ENCODE data around the gene RNF103.
"Not testable (repeated sequence)": the region's sequence is repeated elsewhere in the genome, so short reads cannot be mapped to it uniquely, and the experiment has no call there.

The RNF103 gene

GRCh38 chr2:86592547-86593230 is 31.0 kb downstream of the RNF103 start:
- DNase-seq (ENCODE audit: extremely low spot score), result no peak
- TF ChIP-seq CTCF (IDR thresholded peaks at IDR 0.05; ENCODE audit: control extremely low read depth, extremely low read depth, low read depth, missing control alignments), result no peak
- POLR2A ChIA-PET, result no interaction called here
- CTCF ChIA-PET, result interaction anchor here (1.2 kb wide), 1 partner anchor 10 kb away, joined by 3 read pairs; no protein-coding TSS in a partner anchor

GRCh38 chr2:86589701-86590100 is 34.0 kb downstream of the RNF103 start:
- POLR2A ChIA-PET; CTCF ChIA-PET; DNase-seq (ENCODE audit: extremely low spot score): not testable (repeated sequence)

- ChIA-PET CTCF (interaction anchor here (1.4 kb wide), 2 partner anchors 9 to 10 kb away, joined by 3 read pairs; no protein-coding TSS in a partner anchor), POLR2A (no interaction called here)
- DNase-seq (ENCODE audit: extremely low spot score), result peak; percentile 24
- TF ChIP-seq CTCF (IDR thresholded peaks at IDR 0.05; ENCODE audit: control extremely low read depth, extremely low read depth, low read depth, missing control alignments), result no peak
Measured at GRCh38 chr2:86584151-86584913, 39.3 kb downstream of the RNF103 start.

- no peak for TF ChIP-seq CTCF (IDR thresholded peaks at IDR 0.05; ENCODE audit: control extremely low read depth, extremely low read depth, low read depth, missing control alignments)
- CTCF ChIA-PET, result no interaction called here
- POLR2A ChIA-PET, result no interaction called here
- no peak for DNase-seq (ENCODE audit: extremely low spot score)
Measured at GRCh38 chr2:86580560-86580959, 43.1 kb downstream of the RNF103 start.

GRCh38 chr2:86577817-86578456 is 45.7 kb downstream of the RNF103 start:
- POLR2A ChIA-PET, result no interaction called here
- TF ChIP-seq CTCF (IDR thresholded peaks at IDR 0.05; ENCODE audit: control extremely low read depth, extremely low read depth, low read depth, missing control alignments), result no peak
- no peak for DNase-seq (ENCODE audit: extremely low spot score)
- CTCF ChIA-PET, result no interaction called here

GRCh38 chr2:86570059-86570458 is 53.6 kb downstream of the RNF103 start:
- ChIA-PET CTCF (no interaction called here), POLR2A (no interaction called here)
- no peak for TF ChIP-seq CTCF (IDR thresholded peaks at IDR 0.05; ENCODE audit: control extremely low read depth, extremely low read depth, low read depth, missing control alignments)
- DNase-seq (ENCODE audit: extremely low spot score), result no peak

GRCh38 chr2:86566821-86567190 is 56.9 kb downstream of the RNF103 start:
- no peak for DNase-seq (ENCODE audit: extremely low spot score)
- ChIA-PET POLR2A (no interaction called here), CTCF (no interaction called here)
- no peak for TF ChIP-seq CTCF (IDR thresholded peaks at IDR 0.05; ENCODE audit: control extremely low read depth, extremely low read depth, low read depth, missing control alignments)
